ENCODE data around the gene CD22. TPM values are rescaled to one million over a fixed set of nuclear protein-coding genes. Genes with fewer than 3 reads are reported as not detected.

Gene CD22
- total and polyA plus RNA-seq, 2 of the 8 experiments (the other 6 are each of a cell fraction or from before 2014, with no cell fraction given): 0.06 to 0.60 TPM

DNA sequence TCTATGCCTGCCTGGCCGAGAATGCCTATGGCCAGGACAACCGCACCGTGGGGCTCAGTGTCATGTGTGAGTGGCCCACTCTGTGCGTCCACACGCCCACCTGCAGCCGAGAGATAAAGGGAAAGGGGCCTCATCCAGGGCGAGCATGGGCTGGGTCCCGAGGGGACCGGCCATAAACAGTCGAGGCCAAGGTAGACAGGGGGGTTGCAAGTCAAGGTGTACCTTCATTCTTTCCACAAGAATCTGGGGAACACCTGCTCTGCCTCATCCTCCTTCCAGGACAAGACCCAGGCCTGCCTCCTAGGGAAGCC lies 28.7 kb upstream of the CD22 start (continued):
- no peak for TF ChIP-seq SUZ12 (IDR thresholded peaks at IDR 0.05; ENCODE audit: low read length)
- no peak for TF ChIP-seq TBP (IDR thresholded peaks at IDR 0.05; ENCODE audit: low read depth, low read length)

All from H1 (cell line).